ENCODE data around the gene USH1C.
A peak's percentile ranks its signal among the peaks of the same experiment; 100 is the strongest.

The USH1C gene

DNA sequence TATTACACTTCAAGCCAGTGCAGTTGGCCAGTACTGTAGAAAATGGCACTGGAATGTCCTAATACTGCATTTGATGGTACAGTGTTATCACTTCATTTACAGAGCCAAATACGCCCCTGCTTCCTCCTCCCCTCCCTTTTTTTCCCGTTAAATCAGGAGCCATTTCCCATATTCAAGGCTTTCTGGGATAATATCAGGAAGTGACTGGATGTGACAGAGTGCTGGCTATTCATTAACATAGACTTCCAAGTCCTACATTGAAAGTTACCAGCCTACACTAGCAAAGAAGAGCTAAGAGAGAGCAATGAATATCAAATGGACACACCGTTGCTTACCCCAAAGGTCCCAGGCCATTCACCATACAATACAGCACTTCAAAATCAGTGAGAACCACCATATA is 35.4 kb downstream of the USH1C start:
- no peak for DNase-seq (ENCODE audit: low read depth in 2 of 3, low spot score in 1 of 3)

DNA sequence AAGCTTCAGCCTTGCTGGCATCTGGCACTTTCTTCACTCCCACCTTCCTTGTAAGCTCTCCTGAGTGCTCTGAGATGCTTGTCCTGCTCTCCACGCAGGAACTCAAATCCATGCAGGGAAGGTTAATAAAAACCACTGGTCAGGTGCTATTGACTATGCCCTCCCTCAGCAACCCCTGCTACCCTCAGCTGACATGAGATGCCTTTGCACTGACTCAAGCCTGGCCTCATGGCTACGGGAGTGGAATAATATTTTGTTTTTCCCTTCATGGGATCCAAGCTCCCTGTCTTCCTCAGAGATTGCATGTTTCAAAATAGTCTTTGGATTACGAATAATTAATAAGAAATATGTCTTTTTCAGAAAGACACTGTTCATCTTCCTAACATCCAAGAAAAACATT is 35.9 kb downstream of the USH1C start:
- no peak for DNase-seq (ENCODE audit: low read depth in 2 of 3, low spot score in 1 of 3)

DNA sequence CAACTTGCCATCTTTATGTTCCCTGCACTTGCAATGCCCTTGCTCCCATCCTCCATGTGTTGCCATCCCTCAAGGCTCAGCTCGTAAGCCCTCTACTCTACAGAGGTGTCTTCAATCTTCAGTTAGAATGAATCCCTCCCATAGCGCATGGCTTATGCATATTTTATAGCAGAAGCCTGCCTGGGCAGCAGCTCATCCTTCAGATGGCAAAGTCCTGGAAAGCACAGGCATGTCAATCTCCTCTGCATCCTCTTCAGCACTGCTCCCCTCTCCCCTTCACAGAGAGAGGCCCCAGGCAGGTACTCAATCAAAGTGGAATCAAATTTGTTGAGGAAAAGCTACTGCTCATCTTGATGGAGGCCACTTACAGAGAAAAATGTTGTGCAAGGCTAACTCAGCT is 36.4 kb downstream of the USH1C start:
- DNase-seq (ENCODE audit: low read depth in 2 of 3, low spot score in 1 of 3), result no peak

DNA sequence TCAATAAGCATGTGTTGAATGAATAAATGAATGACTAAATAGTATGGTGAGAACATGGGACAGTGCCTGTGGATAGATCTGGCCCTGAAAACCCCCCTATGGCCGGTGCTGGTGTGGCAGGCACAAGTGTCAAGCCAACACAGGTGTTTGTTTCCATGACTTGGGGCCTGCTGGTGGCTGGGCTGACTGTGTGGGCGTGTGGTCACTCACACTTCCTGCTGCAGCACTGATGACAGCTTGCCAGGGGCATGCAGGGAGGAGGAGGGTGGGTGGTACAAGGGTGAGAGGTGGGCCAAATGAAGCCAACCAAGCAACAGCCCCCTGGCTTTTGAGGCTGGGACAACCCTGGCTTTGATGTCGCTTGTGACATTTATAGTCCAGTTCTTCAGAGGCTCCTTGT is 37.3 kb downstream of the USH1C start:
- DNase-seq (ENCODE audit: low read depth in 2 of 3, low spot score in 1 of 3), result no peak

DNA sequence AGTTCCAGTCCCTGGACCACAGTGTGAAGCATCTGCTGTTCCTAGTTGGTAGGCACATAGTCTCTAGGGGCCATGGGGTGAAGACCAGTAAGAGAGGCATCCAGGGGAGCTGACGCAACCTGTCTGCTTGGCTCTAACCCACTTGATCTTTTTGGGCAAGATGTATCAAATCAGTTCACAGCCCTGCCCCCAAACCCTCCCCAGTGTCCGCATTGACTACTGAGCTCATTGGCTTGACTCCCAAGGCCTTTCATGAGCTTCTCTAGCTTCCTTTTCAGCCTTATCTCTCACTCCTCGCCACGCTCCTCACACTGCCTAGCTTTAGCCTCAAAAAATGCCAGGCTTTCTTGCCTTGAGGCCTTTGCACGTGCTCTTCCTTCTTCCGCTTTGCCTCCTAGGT is 37.9 kb downstream of the USH1C start:
- no peak for DNase-seq (ENCODE audit: low read depth in 2 of 3, low spot score in 1 of 3)

DNA sequence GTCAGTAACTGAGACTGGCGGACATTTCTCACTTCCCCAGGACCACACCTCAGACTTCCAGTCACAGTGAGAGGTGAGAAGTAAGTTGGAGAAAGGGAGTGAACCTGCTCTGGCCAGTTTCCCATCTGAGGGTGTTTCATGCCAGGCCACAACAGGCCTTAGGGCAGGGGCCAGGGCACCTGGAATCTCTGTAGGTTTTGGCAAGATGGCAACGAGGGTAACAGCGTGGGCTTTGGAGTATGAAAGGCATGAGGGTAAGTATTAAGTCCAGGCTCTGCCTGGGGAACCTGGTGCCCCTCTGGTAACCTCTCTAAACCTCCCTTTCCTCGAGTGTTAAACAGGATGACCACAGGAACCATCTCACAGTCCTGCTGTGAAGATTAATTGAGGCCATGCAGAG is 39.1 kb downstream of the USH1C start:
- no peak for DNase-seq (ENCODE audit: low read depth in 2 of 3, low spot score in 1 of 3)

DNA sequence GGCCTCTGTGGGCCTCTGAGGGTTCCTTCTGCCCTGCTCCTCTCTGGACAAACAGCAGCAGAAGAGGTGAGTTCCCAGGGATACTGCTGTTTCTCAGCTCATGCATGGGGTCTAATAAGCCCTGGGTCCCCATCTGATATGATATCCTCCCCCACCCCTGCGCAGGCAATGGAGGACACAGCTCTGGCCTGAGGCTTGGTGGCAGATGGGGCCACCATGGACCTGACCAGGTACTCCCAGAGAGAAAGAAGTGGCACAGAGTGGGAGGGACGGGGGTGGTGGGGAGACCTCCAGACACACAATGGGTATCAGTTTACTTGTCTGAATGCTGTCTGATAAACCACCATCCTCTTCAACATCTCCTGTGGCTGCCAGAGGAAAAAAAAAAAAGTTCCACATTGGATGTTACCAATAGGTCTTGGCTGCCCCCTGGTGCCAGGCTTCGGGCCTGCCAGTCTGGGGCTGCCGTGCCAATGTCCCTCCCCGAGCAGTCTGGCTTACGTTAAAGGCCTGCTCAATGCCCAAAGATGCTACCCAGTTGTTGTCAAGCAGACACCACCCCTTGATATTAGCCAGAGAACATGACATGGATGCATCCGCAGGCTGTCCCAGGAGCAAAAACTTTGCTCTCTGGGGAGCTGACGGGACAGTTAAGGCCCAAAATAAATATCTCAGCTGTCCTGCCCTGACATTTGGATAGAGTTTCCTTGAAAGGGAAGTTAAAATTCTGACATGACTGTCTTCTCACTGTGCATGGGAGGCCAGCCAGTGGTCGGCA is 39.7 kb downstream of the USH1C start:
- DNase-seq (ENCODE audit: low read depth in 2 of 3, low spot score in 1 of 3), result peak; percentile 64 to 78 (median 70)

DNA sequence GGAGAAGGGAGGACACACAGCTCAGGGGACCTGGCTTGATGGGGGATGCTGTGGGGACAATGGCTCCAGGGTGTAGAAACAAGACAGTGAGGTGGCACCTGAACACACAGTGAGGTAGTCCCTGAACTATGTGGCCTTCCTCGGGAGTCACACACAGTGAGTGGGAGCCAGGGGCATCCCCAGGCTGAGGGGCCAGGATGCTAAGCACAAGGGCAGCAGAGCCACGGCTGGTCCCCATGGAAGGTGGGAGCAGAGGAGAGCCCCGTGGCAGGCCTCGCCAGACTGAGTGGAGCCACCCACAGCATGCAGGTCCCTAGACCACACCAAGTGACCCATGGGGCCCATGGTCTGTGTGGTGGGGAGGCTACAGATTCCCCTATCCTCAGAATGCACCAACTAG is 41.6 kb downstream of the USH1C start:
- no peak for DNase-seq (ENCODE audit: low read depth in 2 of 3, low spot score in 1 of 3)

DNA sequence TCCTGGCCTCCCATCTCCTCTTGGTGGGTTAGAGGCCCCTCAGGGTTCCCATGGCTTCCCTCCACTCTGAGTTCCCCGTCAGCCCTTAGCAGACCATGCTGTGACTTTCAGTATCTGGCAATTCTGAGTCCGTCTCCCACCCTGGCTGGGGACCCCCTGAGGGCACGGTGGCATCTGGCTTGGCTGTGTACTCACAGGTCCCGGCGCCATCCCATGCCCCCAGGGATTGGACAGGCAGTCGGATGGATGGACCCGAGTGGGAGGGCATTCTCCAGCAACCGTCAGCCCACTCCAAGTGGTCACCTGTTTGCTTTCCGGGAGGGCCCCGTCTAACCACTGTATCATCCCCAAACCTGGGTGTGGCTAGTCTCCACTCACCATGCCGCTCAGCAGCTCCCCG is 43.5 kb downstream of the USH1C start:
- DNase-seq (ENCODE audit: low read depth in 2 of 3, low spot score in 1 of 3), result no peak

DNA sequence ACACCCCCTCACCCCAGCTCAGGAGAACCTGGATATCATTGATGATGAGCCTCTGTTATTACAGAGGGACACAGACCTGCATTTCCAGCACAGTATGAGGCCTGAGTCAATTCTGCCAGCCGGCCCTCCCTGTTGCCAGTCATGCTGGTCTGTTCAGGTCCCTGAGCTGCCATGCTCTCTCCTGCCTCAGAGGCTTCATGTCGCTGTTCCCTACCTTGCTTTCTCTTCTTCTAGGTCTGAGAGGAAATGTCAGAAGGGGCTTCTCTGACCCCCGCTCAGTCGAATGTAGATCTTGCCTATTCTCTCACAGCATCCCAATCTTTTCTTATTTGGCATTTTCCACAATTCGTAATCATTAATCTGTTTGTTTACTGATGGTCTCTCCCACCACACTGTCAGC is 45.7 kb downstream of the USH1C start:
- no peak for DNase-seq (ENCODE audit: low read depth in 2 of 3, low spot score in 1 of 3)

DNA sequence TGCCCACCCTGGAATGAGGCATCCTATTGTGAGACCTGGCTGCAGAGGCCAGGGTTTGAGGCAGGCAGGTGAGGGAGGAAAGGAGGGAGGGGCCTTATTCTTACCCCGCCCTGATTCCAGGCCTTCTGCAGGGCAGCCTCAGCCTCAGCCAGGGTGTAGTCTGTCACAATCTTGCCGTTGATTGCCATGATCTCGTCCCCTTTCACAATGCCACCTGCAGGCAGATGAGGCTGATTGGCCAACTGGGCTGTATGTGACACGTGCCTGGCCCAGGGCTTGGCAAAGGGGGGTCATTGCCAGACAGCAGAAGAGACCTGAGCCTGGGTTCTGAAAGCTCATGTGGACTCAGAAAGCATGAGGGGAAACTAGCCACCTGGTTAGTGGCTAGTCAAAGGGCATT is 46.2 kb downstream of the USH1C start:
- no peak for DNase-seq (ENCODE audit: low read depth in 2 of 3, low spot score in 1 of 3)

DNA sequence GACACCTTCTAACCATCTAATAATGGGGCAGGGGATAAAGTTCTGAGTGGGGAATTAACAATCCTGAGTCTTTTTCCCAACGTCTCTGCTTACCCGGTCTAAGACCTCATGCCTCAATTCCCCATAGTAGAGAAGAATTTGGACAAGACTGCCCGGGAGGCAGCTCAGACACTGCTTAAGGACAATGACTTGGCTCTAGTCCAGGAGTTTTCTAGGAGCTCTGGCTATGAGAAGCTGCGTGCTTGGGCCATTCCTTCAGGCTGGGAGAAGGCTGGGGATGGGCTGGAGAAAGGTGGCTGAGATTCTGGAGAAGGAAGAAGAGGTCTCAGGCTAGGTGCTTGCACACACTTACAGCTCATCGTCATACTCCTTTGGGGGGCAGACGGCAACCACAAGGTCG is 47.8 kb downstream of the USH1C start:
- DNase-seq (ENCODE audit: low read depth in 2 of 3, low spot score in 1 of 3), result no peak

DNA sequence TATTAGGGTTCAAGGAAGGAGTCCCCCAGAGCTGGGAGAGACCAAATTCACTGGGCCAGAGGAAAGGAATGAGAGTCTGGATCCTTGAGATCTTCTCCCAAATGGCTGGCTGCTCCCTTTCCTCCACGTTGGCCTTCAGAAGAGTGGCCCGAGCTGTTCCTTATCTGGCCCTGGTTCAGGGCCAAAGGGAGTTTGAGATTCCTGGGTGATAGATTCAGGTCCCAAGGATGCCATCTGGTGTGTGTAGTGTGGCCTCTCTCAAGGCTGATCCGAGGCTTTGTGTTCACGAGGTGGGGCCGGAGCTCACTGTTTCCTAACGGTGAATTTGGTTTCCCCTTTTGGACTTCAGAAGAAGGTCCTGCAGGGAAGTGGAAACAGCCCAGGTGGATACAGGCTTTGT is 50.2 kb downstream of the USH1C start:
- no peak for DNase-seq (ENCODE audit: low read depth in 2 of 3, low spot score in 1 of 3)

DNA sequence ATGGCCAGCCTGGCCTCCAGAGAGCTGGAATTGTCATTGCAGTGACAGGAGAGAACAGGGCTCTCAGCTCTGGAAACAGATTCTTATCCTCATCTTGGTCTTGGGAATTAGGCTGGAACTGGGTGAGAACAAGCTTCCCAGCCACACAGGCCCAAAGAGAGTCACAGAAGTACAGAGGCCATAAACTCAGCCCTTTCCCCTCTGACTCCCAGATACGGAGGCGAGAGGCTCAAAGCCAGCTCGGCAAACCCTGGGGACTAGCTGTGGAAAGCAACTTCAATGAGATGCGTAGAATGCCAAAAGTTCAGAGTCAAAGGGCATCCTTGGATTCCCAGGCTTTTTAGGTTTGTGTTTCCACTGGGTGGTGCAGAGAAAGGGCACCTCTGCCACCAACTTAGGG is 53.3 kb downstream of the USH1C start:
- DNase-seq (ENCODE audit: low read depth in 2 of 3, low spot score in 1 of 3), result no peak

DNA sequence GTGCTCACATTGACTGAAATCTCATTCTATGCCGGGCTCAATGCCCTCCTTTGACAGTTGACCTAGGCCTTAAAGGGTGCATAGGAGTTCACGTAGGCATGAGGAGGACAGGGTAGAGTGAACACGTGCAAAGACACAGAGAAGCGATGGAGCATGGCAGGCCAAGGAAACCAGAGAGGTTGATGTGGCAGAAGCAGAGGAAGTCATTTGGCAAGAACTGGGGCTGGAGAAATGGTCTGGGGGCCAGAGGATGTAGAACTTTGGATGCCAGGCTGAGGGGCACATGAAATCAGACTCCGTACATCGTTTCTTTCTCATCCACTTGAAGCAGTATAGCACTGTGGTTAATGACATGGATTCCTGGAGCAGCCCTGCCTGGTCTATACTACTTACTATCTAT is 54.0 kb downstream of the USH1C start:
- DNase-seq (ENCODE audit: low read depth in 2 of 3, low spot score in 1 of 3), result no peak

DNA sequence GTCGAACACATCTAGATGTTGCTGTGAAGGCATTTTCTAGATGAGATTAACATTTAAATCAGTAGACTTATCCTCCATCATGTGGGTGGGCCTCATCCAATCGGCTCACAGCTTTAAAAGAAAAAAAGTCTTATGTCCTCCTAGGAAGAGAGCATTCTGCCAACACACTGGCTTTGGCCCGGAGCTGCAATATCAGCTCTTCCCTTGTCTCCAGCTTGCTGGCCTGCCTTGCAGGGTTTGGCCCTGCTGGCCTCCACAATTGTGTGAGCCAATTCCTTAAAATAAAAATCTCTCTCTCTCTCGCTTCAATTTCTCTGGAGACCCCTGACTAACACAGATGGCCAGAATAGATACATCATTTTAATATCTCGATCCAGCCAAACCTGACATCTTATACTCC is 54.5 kb downstream of the USH1C start:
- DNase-seq (ENCODE audit: low read depth in 2 of 3, low spot score in 1 of 3), result no peak

DNA sequence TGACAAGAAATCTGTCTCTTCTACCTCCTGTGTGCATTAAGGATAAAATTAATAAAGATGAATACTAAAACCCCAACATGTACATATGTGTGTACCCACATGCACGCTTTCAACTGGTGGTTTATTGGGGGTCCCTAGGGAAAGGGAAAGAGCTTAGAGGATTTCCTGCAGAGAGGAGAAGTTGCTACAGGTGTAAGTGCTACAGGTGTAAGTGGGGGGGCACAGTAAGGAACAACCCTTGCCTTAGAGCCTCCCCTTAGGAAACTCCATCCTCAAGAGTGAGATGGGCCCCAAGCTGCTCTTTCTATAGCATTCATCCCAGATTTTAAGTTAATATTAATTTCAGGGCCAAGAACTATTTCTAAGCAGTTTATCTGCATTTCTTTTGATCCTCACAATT is 55.7 kb downstream of the USH1C start:
- DNase-seq (ENCODE audit: low read depth in 2 of 3, low spot score in 1 of 3), result no peak

DNA sequence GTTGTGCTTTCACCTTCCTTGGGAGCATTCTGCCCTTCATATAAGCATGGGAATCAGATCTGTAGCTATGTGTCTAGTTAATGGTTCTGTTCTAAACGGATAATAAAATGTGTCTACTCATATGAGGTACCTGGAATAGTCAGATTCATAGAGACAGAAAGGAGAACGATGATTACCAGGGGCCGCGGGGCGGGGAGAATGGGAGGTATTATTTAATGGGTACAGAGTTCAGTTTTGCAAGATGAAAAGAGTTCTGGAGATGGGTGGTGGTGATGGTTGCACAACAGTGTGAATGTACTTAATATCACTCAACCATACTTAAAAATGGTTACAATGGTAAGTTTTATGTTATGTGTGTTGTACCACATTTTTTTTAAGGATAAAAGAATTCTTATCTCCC is 57.6 kb downstream of the USH1C start:
- no peak for DNase-seq (ENCODE audit: low read depth in 2 of 3, low spot score in 1 of 3)

DNA sequence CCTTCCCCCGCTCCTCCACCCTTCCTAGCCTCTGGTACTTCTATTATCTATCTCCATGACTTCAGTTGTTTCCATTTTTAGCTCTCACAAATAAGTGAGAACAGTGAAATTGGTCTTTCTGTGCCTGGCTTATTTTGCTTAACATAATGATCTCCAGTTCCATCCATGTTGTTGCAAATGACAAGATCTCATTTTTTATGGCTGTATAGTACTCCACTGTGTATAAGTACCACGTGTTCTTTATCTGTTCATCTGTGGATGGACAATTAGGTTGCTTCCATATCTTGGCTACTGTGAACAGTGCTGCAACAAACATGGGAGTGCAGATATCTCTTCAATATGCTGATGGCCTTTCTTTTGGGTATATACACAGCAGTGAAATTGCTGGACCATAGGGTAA is 60.7 kb downstream of the USH1C start:
- no peak for DNase-seq (ENCODE audit: low read depth in 2 of 3, low spot score in 1 of 3)

DNA sequence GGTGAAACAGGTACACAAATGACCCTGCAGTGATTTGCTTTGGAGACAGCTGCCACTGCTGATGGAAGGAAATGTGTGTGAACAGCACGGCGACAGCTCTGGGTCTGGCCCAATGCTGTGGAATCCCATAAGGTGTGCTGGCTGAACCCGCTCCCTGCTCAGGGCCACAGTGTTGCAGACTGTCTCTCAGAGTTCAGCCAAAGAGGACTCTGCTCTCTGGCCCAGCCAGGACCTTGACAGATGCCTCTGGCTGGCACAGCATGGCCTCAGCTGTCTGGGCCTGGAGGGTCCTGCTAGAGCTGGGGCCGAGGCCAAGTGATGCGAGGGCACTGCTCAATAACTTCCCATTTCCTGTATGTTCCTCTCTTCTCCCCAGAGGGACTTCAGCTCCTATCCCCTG is 62.3 kb downstream of the USH1C start:
- DNase-seq (ENCODE audit: low read depth in 2 of 3, low spot score in 1 of 3), result no peak

DNA sequence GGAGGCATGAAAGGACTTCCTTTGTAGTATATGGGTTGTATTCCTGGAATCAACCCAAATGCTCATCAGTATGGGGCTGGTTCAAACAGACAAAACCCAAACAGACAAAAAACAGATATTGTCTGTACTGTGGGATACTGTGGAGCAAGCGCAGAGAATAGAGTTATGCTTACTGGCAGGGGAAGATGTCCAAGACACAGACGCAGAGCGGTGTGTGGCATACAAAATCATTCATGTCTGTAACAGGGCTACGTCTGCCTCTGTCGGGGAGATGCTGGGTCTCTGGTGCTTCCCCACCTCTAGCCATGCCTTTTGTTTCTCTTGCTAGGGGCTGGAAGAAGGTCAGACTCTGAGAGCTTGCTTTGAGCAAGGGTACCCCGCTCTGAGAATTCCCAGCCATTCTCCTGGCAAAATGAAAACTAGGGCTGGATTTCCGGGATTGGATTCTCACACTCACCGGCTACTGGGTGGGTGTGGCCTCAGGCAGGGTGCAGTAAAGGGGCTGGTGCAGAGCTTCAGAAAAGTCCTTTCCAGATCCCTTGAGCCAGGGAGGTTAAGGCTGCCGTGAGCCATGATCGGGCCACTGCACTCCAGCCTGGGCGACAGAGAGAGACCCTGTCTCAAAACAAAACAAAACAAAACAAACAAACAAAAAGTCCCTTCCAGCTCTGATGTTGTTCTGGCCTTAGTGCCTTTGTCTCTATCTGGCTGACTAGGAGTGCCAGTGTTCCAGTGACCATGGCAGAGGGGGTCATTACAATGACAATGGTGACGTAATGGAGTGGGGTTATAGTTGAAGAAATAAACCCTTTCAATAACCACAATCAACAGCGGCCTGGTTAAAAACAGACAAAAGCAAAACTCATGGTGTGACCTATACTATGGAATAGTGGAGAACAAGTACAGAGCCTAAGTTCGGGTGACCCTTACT is 64.7 kb downstream of the USH1C start:
- no peak for DNase-seq (ENCODE audit: low read depth in 2 of 3, low spot score in 1 of 3)

DNA sequence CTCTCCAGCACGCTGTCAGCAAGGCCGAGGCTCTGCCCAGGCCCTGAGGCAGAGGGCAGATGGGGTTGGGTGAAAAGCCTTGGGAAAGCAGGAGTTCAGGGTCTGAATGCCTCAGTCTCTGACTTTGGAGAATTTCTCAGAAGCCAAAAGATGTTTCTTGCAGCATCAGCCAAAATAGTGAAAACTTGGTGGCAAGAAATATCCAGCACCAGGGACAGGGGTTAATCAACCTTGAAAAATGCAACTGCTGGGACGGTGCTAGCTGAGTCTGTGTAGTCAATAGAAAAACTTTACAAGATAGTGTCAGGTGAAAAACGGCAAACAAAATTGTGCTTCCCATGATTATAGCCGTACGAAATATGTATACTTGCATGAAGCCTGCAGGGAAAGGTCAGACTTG is 66.1 kb downstream of the USH1C start:
- no peak for DNase-seq (ENCODE audit: low read depth in 2 of 3, low spot score in 1 of 3)

DNA sequence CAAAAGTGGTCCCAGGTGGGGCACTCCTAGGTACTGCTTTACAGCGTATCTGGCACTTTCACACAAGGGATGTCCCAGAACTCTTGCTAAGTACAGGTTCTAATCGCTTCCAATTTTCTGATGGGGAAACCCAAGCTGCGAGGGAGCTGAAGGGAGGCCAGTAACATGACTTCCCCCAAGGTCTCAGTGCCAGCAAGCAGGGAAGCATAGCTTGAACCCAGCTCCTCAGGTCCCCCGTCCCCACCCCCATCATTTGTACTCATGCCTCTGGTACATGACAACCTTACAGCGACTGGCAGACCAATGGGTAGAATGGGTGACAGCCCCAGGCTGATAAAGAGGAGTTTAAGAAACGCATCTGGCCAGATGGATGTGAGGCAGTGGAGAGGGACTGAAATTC is 66.9 kb downstream of the USH1C start:
- DNase-seq (ENCODE audit: low read depth in 2 of 3, low spot score in 1 of 3), result no peak

Measured in stimulated activated CD4-positive, alpha-beta T cell treated with anti-CD3 and anti-CD28 coated beads, Interleukin-12 subunit alpha, Interleukin-12 subunit beta, amount 100 ng/mL, for 48 hours (primary cell).